K562 (cell line): ENCODE results near the gene SLC6A16.
A peak's percentile ranks its signal among the peaks of the same experiment; 100 is the strongest.

Source experiments
- GABPB1 ChIP-seq: sonication (generic); formaldehyde crosslinking; IDR thresholded peaks from 2 replicates; pipeline ENCODE4 v1.8.0; 2022; ENCODE audit warnings: mild to moderate bottlenecking, missing genetic modification reagents
- MYC ChIP-seq, 2 experiments: fragments of 250-450 bp in 1 of 2; sonication (Bioruptor Pico) in 1 of 2; IDR thresholded peaks; 2 replicates each; pipeline versions ENCODE4 v1.5.1 to v1.6.1; 2012 to 2021; ENCODE audit warnings: low read depth in 2 of 2, borderline replicate concordance in 1 of 2, improper control_type of control experiment in 1 of 2, low read length in 1 of 2, mild to moderate bottlenecking in 1 of 2, moderate library complexity in 1 of 2
- POLR2A ChIP-seq: fragments of 450-650 bp; conservative IDR thresholded peaks from 2 replicates; pipeline ENCODE4 v1.6.1; 2016
- POLR2AphosphoS5 ChIP-seq: IDR thresholded peaks from 2 replicates; pipeline ENCODE4 v1.6.1; 2011; ENCODE audit warnings: mild to moderate bottlenecking, low read depth, low read length, moderate library complexity; ENCODE audit not compliant: control insufficient read depth, insufficient read depth
- RAD21 ChIP-seq, 2 experiments: fragments of 250-450 bp in 1 of 2; fragments of 450-650 bp in 1 of 2; sonication (Bioruptor Pico) in 1 of 2; formaldehyde crosslinking in 1 of 2; IDR thresholded peaks in 1 of 2; conservative IDR thresholded peaks in 1 of 2; 2 replicates each; pipeline versions ENCODE4 v1.4.0 to v1.8.0; 2020 to 2022; ENCODE audit warnings: mild to moderate bottlenecking in 2 of 2, moderate library complexity in 1 of 2
- SP1 ChIP-seq: sonication (generic); formaldehyde crosslinking; IDR thresholded peaks from 2 replicates; pipeline ENCODE4 v1.8.1; 2022; ENCODE audit warnings: mild to moderate bottlenecking, missing genetic modification reagents
- TF ChIP-seq, protein P1 (sequence below), 3 experiments: IDR thresholded peaks in 2 of 3; conservative IDR thresholded peaks in 1 of 3; 2 replicates each; pipeline ENCODE4 v1.5.1; 2011 to 2012; ENCODE audit warnings: low read length in 3 of 3, mild to moderate bottlenecking in 3 of 3, control low read depth in 2 of 3, improper control_type of control experiment in 1 of 3, inconsistent platforms in 1 of 3, low read depth in 1 of 3, mixed read lengths in 1 of 3, moderate library complexity in 1 of 3; ENCODE audit not compliant: insufficient read depth in 2 of 3
- TF ChIP-seq, protein P2 (sequence below): fragments of 450-650 bp; conservative IDR thresholded peaks from 2 replicates; pipeline ENCODE4 v1.6.1; 2016; ENCODE audit warnings: missing genetic modification characterization, low read depth, mild to moderate bottlenecking, control low read depth, missing compliant biosample characterization

DNA sequence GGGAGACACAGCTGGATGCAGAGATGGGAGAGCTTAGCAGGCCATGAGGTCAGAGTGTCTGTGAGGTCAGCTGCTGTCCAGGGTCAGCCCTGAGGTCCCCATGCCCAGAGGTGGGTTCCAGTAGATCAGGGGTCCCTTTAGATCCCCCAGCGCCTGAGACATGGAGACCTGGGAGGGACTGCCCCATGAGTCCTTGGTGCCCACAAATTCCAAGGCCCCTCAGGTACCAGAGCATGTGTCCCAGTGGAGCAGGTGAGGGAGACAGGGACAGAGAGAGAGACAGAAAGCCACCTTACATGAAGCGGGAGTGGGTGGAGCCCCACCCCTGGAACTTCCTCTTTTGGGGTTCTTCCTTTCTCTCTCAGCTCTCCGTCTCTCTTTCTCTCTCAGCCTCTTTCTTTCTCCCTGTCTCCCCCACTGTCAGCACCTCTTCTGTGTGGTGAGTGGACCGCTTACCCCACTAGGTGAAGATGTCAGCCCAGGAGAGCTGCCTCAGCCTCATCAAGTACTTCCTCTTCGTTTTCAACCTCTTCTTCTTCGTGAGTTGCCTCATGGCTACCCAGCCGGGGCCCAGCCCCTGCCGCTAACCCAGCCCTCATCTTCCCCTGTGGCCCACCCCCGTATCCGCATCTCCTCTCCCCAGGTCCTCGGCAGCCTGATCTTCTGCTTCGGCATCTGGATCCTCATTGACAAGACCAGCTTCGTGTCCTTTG, 10.2 kb upstream of the SLC6A16 start, which contains the start of gene CD37:
- TF ChIP-seq MYC (IDR thresholded peaks at IDR 0.05; ENCODE audit: low read depth, low read length) (no peak), MYC (CRISPR knock-in tag; IDR thresholded peaks at IDR 0.05; ENCODE audit: borderline replicate concordance, low read depth) (no peak), RAD21 (CRISPR knock-in tag; conservative IDR thresholded peaks at IDR 0.05 in 1 of 2, IDR thresholded peaks at IDR 0.05 in 1 of 2) (no peak), GABPB1 (CRISPR knock-in tag) (no peak), SP1 (peak; percentile 56), POLR2A (no peak; the same call in 1 of the 2 replicates), POLR2AphosphoS5 (no peak)
- TF ChIP-seq, protein P1, sequence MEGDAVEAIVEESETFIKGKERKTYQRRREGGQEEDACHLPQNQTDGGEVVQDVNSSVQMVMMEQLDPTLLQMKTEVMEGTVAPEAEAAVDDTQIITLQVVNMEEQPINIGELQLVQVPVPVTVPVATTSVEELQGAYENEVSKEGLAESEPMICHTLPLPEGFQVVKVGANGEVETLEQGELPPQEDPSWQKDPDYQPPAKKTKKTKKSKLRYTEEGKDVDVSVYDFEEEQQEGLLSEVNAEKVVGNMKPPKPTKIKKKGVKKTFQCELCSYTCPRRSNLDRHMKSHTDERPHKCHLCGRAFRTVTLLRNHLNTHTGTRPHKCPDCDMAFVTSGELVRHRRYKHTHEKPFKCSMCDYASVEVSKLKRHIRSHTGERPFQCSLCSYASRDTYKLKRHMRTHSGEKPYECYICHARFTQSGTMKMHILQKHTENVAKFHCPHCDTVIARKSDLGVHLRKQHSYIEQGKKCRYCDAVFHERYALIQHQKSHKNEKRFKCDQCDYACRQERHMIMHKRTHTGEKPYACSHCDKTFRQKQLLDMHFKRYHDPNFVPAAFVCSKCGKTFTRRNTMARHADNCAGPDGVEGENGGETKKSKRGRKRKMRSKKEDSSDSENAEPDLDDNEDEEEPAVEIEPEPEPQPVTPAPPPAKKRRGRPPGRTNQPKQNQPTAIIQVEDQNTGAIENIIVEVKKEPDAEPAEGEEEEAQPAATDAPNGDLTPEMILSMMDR (IDR thresholded peaks at IDR 0.05 in 2 of 3, conservative IDR thresholded peaks at IDR 0.05 in 1 of 3; ENCODE audit: insufficient read depth in 2 of 3, low read depth in 1 of 3, low read length in 3 of 3): no peak
- TF ChIP-seq, protein P2, sequence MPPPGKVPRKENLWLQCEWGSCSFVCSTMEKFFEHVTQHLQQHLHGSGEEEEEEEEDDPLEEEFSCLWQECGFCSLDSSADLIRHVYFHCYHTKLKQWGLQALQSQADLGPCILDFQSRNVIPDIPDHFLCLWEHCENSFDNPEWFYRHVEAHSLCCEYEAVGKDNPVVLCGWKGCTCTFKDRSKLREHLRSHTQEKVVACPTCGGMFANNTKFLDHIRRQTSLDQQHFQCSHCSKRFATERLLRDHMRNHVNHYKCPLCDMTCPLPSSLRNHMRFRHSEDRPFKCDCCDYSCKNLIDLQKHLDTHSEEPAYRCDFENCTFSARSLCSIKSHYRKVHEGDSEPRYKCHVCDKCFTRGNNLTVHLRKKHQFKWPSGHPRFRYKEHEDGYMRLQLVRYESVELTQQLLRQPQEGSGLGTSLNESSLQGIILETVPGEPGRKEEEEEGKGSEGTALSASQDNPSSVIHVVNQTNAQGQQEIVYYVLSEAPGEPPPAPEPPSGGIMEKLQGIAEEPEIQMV: no peak
